K562 (cell line): Measurements from ENCODE around the gene OBSCN. TPM values are rescaled to one million over a fixed set of nuclear protein-coding genes. Genes with fewer than 3 reads are reported as not detected.

ENCODE experiments used
- BRD4 ChIP-seq: fragments of 200-600 bp; sonication (generic); IDR thresholded peaks from 2 replicates; pipeline ENCODE4 v1.6.1; 2017; ENCODE audit warnings: inconsistent platforms
- EP300 ChIP-seq: IDR thresholded peaks from 2 replicates; pipeline ENCODE4 v1.6.1; 2012; ENCODE audit warnings: low read length, improper control_type of control experiment
- FOXM1 ChIP-seq, 2 experiments: fragments of 450-650 bp in 1 of 2; sonication (generic) in 1 of 2; formaldehyde crosslinking in 1 of 2; IDR thresholded peaks; 2 replicates each; pipeline versions ENCODE4 v1.6.1 to v1.9.0; 2017 to 2022; ENCODE audit warnings: low read depth in 2 of 2, mild to moderate bottlenecking in 2 of 2, missing genetic modification reagents in 1 of 2, moderate library complexity in 1 of 2
- HDAC1 ChIP-seq, 2 experiments: fragments of 450-650 bp; IDR thresholded peaks; 2 replicates each; pipeline ENCODE4 v1.6.1; 2016 to 2017; ENCODE audit warnings: inconsistent platforms in 1 of 2, mild to moderate bottlenecking in 1 of 2, moderate library complexity in 1 of 2
- KLF1 ChIP-seq: fragments of 450-650 bp; IDR thresholded peaks from 2 replicates; pipeline ENCODE4 v1.6.1; 2016; ENCODE audit warnings: missing genetic modification characterization, missing compliant biosample characterization
- MYNN ChIP-seq, 2 experiments: sonication (generic); formaldehyde crosslinking in 1 of 2; IDR thresholded peaks; 2 replicates each; pipeline versions ENCODE4 v1.5.0 to v1.6.1; 2016 to 2020; ENCODE audit warnings: antibody characterized with exemption in 1 of 2, missing genetic modification reagents in 1 of 2
- NONO ChIP-seq, 2 experiments: fragments of 200-400 bp in 1 of 2; fragments of 450-650 bp in 1 of 2; formaldehyde crosslinking in 1 of 2; IDR thresholded peaks; 2 replicates each; pipeline ENCODE4 v1.6.1; 2017; ENCODE audit warnings: low read depth in 2 of 2, mild to moderate bottlenecking in 2 of 2, moderate library complexity in 2 of 2, low read length in 1 of 2
- NR4A1 ChIP-seq, 2 experiments: fragments of 250-450 bp in 1 of 2; fragments of 450-650 bp in 1 of 2; sonication (Bioruptor Pico) in 1 of 2; IDR thresholded peaks; 2 replicates each; pipeline versions ENCODE4 v1.4.0 to v1.6.1; 2016 to 2020; ENCODE audit warnings: mild to moderate bottlenecking in 2 of 2, missing compliant biosample characterization in 1 of 2, missing genetic modification characterization in 1 of 2, moderate library complexity in 1 of 2
- SAP30 ChIP-seq: fragments of 200-600 bp; sonication (generic); IDR thresholded peaks from 2 replicates; pipeline ENCODE4 v1.6.1; 2012; ENCODE audit warnings: borderline replicate concordance, low read depth, mild to moderate bottlenecking, moderate library complexity, low read length, control low read depth, inconsistent platforms; ENCODE audit not compliant: insufficient read depth, poor library complexity, severe bottlenecking
- TAF1 ChIP-seq: IDR thresholded peaks from 2 replicates; pipeline ENCODE4 v1.6.1; 2011; ENCODE audit warnings: mild to moderate bottlenecking, low read length, moderate library complexity; ENCODE audit not compliant: insufficient read depth, control insufficient read depth, severe bottlenecking; ENCODE audit errors: extremely low read depth
- TCF7L2 ChIP-seq: fragments of 150-350 bp; IDR thresholded peaks from 2 replicates; pipeline ENCODE4 v1.6.1; 2016; ENCODE audit warnings: low read depth, mild to moderate bottlenecking, low read length, moderate library complexity
- ZNF133 ChIP-seq: fragments of 250-450 bp; sonication (Bioruptor Pico); IDR thresholded peaks from 2 replicates; pipeline ENCODE4 v1.4.0; 2020; ENCODE audit warnings: mild to moderate bottlenecking
- polyA plus RNA-seq, 8 experiments: library from polyadenylated mRNA; depleted of rRNA in 4 of 8; stranded (reverse) in 5 of 8; unstranded in 3 of 8; fragments of >200 nt; fragmentation: Nextera tagmentation in 2 of 8; fragmentation: Illumina TruSeq in 1 of 8; extraction: Ambion mirVana in 2 of 8; extraction: Trizol in 1 of 8; gene quantifications; 2 replicates each; pipeline versions ENCODE4 v1.2.1 to v1.2.3, GENCODE V29; 2011 to 2014; ENCODE audit warnings: inconsistent platforms in 1 of 8, missing spikeins in 1 of 8
- total RNA-seq, 7 experiments: library from RNA; depleted of rRNA in 6 of 7; stranded (reverse); fragments of >200 nt in 6 of 7; fragmentation: Illumina TruSeq in 2 of 7; extraction: Trizol in 2 of 7; gene quantifications; 2 replicates each; pipeline versions ENCODE4 v1.2.1 to v1.2.3, GENCODE V29; 2011 to 2021; ENCODE audit warnings: low replicate concordance in 1 of 7
- TF ChIP-seq, protein P1 (sequence below): fragments of 450-650 bp; IDR thresholded peaks from 2 replicates; pipeline ENCODE4 v1.6.1; 2018; ENCODE audit not compliant: partially characterized antibody
- TF ChIP-seq, protein P2 (sequence below): sonication (generic); formaldehyde crosslinking; IDR thresholded peaks from 2 replicates; pipeline ENCODE4 v1.8.0; 2022; ENCODE audit warnings: mild to moderate bottlenecking, missing genetic modification reagents, borderline replicate concordance

Gene OBSCN
- total and polyA plus RNA-seq, 9 of the 15 experiments (the other 6 are each of a cell fraction or from before 2014, with no cell fraction given), result 0.18 to 19.7 (median 3.6) TPM

DNA sequence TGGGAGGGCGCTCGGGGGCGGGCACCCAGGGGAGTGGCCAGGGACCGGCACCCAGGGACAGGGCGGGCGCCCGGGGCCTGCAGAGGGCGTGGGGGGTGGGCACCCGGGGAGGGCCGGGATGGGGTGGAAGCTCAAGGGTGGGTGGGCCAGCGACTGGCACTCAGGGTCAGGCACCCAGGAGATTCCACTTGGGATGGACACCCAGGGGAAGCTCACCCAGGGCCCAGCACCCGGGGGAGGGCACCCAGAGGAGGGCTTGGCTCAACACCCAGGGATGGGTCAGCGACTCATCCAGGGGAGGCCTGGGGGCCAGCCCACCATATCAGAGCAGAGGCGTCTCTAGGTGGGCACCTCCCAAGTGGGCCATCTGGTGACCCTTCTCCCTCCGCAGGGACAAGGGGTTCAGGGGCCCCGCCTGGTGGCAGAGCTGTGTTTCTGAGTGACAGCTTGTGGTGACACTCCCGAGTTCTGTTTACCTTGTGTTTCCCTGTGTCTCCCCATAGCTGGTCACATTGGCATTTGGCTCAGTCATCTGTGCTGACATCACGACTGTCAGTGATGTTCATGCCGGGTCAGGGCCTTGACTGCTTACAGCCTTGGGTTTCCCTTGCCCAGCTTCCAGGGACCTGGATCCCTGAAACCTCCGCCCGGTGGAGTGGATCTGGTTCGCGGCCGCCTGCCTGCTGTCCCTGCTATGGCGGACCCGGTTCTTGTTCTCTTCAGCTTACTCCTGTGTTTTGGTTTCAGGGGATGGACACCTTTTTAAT lies 41.5 kb upstream of the OBSCN start (continued):
- TF ChIP-seq, protein P1, sequence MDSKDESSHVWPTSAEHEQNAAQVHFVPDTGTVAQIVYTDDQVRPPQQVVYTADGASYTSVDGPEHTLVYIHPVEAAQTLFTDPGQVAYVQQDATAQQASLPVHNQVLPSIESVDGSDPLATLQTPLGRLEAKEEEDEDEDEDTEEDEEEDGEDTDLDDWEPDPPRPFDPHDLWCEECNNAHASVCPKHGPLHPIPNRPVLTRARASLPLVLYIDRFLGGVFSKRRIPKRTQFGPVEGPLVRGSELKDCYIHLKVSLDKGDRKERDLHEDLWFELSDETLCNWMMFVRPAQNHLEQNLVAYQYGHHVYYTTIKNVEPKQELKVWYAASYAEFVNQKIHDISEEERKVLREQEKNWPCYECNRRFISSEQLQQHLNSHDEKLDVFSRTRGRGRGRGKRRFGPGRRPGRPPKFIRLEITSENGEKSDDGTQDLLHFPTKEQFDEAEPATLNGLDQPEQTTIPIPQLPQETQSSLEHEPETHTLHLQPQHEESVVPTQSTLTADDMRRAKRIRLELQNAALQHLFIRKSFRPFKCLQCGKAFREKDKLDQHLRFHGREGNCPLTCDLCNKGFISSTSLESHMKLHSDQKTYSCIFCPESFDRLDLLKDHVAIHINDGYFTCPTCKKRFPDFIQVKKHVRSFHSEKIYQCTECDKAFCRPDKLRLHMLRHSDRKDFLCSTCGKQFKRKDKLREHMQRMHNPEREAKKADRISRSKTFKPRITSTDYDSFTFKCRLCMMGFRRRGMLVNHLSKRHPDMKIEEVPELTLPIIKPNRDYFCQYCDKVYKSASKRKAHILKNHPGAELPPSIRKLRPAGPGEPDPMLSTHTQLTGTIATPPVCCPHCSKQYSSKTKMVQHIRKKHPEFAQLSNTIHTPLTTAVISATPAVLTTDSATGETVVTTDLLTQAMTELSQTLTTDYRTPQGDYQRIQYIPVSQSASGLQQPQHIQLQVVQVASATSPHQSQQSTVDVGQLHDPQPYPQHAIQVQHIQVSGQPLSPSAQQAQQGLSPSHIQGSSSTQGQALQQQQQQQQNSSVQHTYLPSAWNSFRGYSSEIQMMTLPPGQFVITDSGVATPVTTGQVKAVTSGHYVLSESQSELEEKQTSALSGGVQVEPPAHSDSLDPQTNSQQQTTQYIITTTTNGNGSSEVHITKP, result peak; percentile 98
- TF ChIP-seq FOXM1 (IDR thresholded peaks at IDR 0.05; ENCODE audit: low read depth) (no peak), FOXM1 (CRISPR knock-in tag; IDR thresholded peaks at IDR 0.05; ENCODE audit: low read depth) (no peak), EP300 (peak; percentile 5; the same call in 1 of the 2 replicates), NONO (IDR thresholded peaks at IDR 0.05; ENCODE audit: low read depth in 2 of 2, low read length in 1 of 2) (peak in 1 of 2 experiments; percentile 96; a peak in 2 of 4 replicates), KLF1 (no peak), NR4A1 (CRISPR knock-in tag; IDR thresholded peaks at IDR 0.05) (no peak), NR4A1 (tag; IDR thresholded peaks at IDR 0.05) (peak; percentile 71), BRD4 (no peak), HDAC1 (IDR thresholded peaks at IDR 0.05) (peak in 1 of 2 experiments; percentile 84; a peak in 2 of 4 replicates), SAP30 (peak; percentile 86), MYNN (IDR thresholded peaks at IDR 0.05) (no peak; the same call in 1 of the 2 replicates), MYNN (CRISPR knock-in tag; IDR thresholded peaks at IDR 0.05) (no peak), ZNF133 (CRISPR knock-in tag) (no peak), TCF7L2 (peak; percentile 34; the same call in 1 of the 2 replicates), TAF1 (peak; percentile 6)
- TF ChIP-seq, protein P2, sequence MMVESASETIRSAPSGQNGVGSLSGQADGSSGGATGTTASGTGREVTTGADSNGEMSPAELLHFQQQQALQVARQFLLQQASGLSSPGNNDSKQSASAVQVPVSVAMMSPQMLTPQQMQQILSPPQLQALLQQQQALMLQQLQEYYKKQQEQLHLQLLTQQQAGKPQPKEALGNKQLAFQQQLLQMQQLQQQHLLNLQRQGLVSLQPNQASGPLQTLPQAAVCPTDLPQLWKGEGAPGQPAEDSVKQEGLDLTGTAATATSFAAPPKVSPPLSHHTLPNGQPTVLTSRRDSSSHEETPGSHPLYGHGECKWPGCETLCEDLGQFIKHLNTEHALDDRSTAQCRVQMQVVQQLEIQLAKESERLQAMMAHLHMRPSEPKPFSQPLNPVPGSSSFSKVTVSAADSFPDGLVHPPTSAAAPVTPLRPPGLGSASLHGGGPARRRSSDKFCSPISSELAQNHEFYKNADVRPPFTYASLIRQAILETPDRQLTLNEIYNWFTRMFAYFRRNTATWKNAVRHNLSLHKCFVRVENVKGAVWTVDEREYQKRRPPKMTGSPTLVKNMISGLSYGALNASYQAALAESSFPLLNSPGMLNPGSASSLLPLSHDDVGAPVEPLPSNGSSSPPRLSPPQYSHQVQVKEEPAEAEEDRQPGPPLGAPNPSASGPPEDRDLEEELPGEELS, result peak; percentile 78; the same call in 1 of the 2 replicates
